ENCODE results near the gene IFIT2.
A peak's percentile ranks its signal among the peaks of the same experiment; 100 is the strongest.
"Not testable (repeated sequence)": the region's sequence is repeated elsewhere in the genome, so short reads cannot be mapped to it uniquely, and the experiment has no call there.

IFIT2 gene

DNA sequence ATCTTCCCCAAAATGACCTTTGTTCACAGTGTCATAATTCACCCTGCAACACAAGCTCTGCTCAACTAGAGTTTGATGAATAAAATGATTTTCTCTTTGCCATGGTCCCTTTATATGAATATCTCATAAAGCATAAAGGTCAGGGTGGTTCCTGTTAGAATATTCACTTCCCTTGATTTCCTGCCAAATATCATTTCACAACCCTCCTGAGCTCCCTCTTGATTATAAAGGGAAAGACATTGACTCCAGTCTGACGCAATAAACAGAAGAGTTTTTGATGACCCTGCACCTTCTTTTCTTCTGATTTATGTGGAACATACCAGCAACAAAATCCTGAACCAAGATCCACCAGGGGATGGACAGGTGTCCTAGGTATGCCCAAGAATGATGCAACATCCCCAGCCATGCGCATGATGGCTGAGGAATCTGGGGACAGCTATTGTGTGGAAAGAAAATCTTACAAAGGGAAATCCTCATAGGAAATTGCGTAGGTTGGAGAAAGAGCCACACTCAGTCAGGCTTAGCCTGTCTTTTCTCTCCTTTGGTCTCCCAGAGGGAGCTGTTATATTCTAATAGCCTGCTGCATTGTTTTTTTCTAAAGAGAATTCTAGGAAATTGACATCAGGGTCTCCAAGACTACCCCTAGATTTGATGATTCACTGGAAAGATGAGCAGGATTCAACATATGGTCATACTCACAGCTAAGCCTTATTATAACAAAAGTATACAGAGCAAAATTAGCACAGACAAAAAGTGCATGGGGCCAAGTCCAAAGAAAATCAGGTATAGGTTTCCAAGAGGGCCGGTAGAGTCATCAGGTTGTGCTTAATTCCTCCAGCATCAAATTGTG lies 44.8 kb downstream of the IFIT2 start:
- TF ChIP-seq TAF1 (IDR thresholded peaks at IDR 0.05; ENCODE audit: borderline replicate concordance, low read depth, low read length) (no peak), POLR2AphosphoS5 (IDR thresholded peaks at IDR 0.05; ENCODE audit: low read depth, low read length) (no peak), POLR2A (IDR thresholded peaks at IDR 0.05; ENCODE audit: low read depth, low read length) (no peak)
- DNase-seq (ENCODE audit: insufficient read length) (no peak), FAIRE-seq (no peak)

DNA sequence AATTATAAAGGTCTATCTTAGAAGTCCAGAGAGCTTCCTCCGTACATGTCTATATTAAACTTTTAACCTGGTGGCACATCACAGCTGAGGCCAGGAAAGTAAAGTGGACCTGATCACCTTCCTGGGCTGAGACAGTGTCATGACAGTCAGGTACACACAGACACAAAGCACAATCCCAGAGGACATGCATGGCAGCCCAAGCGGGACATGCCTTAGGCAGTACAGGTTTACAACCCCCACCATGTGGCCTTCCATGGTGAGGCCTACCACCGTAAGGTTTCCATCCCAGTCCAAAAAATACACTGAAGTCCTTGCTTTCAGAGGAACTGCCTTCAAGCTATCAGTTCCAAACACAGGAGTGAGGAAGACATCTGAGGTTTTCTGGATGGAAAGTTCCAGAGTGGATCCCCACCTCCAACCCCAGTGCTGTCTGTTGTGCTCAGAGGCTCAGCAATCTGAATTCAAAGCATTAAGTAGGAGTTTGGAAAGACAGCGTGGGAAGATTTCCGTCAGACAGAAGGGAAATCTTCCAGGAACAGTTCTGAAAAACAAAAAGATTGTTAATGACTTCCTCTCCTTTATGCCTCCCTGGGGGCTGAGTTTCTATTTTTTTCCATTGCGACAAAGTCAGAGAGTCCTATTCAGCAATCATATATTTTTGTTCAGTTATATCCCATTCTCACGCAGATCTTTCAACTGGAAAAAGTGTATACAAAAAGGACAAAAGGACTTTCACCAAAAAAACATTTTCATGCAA lies 46.0 kb downstream of the IFIT2 start:
- no peak for FAIRE-seq
- TF ChIP-seq TAF1 (IDR thresholded peaks at IDR 0.05; ENCODE audit: borderline replicate concordance, low read depth, low read length): no peak
- no peak for TF ChIP-seq POLR2A (IDR thresholded peaks at IDR 0.05; ENCODE audit: low read depth, low read length)
- TF ChIP-seq POLR2AphosphoS5 (IDR thresholded peaks at IDR 0.05; ENCODE audit: low read depth, low read length): no peak
- DNase-seq (ENCODE audit: insufficient read length): no peak

DNA sequence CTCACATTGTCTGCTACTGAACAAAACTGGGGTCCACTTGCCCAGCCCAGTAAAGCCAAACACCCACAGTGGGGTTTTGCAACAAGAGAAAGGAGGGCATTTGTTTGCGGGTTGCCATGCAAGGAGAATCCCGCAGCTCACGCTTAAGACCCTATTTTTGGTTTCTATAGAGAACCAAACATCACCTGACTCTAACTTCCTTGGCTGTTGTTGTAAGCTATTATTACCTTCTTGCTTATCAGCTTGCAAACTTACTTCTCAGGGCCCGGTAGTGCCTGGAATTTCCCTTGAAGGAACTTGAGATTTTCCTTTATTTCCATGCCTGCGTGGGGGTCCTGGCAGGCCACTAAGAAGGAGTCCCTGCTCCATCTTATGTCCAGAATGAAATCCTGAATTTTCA lies 46.6 kb downstream of the IFIT2 start:
- DNase-seq (ENCODE audit: insufficient read length) (no peak), FAIRE-seq (peak; percentile 5)
- TF ChIP-seq POLR2A (IDR thresholded peaks at IDR 0.05; ENCODE audit: low read depth, low read length) (no peak), TAF1 (IDR thresholded peaks at IDR 0.05; ENCODE audit: borderline replicate concordance, low read depth, low read length) (no peak), POLR2AphosphoS5 (IDR thresholded peaks at IDR 0.05; ENCODE audit: low read depth, low read length) (no peak)

DNA sequence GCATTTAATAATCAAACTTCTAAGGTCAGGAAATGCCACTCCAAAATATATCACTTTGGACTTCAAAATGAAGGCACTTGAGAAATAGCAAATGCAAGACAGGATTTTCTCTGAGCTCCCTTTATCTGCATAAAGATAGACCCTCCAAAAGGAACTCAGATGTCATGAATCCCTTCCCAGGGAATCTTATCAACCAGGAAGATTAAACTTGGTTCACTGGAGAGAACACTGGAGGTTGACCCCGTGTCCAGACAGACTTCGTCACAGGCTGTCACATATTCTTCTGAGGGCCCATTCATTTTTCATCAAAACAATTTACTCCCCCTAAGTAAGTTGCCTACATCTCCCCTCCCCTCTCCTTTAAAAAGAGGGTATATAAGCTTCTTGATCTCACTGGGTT lies 47.1 kb downstream of the IFIT2 start:
- FAIRE-seq (no peak), DNase-seq (ENCODE audit: insufficient read length) (no peak)
- TF ChIP-seq POLR2A (IDR thresholded peaks at IDR 0.05; ENCODE audit: low read depth, low read length) (no peak), TAF1 (IDR thresholded peaks at IDR 0.05; ENCODE audit: borderline replicate concordance, low read depth, low read length) (no peak), POLR2AphosphoS5 (IDR thresholded peaks at IDR 0.05; ENCODE audit: low read depth, low read length) (no peak)

DNA sequence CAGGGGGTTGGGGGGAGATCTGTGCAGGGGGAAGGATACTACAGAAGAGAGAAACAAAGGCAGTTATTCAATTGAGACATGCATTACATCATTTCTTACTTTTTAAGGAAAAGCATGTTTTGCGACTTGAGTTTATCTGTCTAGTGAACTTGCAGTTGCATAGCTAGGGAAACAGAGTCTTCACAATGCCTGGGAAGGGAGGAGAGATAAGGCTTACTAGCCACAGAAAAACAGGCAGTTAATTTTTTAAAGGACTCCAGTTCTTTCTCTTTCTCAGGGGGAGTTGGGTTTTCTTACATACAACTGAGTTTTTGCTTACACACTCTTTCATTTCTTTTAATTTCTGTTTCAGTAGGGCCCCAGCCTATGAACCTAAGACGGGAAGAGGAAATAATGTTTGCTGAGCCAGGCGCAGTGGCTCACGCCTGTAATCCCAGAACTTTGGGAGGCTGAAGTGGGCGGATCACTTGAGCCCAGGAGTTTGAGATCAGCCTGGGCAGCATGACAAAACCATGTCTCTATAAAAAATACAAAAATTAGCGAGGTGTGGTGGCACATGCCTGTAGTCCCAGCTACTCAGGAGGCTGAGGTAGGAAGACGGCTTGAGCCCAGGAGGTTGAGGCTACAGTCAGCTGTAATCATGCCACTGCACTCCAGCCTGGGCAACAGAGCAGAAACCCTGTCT lies 48.9 kb downstream of the IFIT2 start:
- DNase-seq (ENCODE audit: insufficient read length); FAIRE-seq: not testable (repeated sequence)

DNA sequence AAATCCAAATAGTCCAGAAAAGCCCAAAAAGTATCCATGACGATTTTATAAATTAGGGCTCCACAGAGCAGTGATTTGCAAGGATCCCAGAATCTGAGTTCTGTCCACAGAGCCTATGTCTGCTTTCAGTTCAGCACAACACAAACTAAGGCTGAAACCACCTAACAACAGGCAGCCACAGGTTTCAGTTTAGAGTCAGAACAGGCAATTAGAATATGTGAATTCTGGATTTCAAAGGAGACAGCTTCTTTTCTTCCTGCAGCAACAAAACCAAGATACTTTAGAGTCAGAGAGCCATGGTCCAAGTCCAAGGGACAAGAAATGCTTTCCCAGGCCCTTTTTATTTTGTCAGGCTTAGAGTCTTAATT lies 49.5 kb downstream of the IFIT2 start:
- no peak for DNase-seq (ENCODE audit: insufficient read length)
- no peak for TF ChIP-seq POLR2AphosphoS5 (IDR thresholded peaks at IDR 0.05; ENCODE audit: low read depth, low read length)
- no peak for TF ChIP-seq TAF1 (IDR thresholded peaks at IDR 0.05; ENCODE audit: borderline replicate concordance, low read depth, low read length)
- TF ChIP-seq POLR2A (IDR thresholded peaks at IDR 0.05; ENCODE audit: low read depth, low read length): no peak

DNA sequence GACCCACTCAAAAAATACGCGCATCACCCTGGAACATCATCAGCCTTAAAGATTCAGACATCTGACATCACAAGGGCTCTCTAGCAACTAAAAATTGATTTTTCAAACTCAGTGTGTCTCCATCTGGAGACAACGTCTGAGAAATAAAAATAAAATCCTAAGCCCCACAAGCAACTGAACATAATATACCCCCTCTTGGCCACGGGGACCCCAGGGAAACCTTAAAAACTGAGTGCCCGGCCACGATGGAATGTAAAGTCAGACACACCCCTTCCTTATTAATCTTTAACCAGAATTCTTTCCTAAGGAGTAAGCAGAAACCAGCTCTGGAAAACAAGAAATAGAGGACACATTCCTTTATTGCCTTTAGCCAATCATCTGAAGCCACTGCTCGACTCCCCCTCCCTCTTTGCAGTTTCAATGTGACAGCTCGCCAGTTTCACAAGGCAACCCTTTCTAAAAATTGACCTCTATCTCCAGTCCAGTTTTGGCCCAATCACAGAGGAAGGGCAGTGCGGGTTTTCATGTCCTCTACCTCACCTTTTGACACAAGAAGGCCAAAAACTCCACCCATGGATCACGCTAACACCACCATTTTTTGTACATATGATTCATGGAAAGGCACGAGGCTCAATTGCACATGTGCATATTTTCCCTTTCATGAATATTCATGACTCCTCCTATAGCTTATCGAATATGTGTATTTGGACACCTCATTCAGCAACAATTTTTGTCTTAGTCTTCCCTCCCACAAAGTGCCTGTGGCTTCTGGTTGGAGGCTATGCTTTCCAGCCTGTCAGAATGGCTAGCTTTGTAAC lies 50.1 kb downstream of the IFIT2 start:
- FAIRE-seq (no peak), DNase-seq (ENCODE audit: insufficient read length) (no peak)
- no peak for TF ChIP-seq POLR2A (IDR thresholded peaks at IDR 0.05; ENCODE audit: low read depth, low read length)
- TF ChIP-seq POLR2AphosphoS5 (IDR thresholded peaks at IDR 0.05; ENCODE audit: low read depth, low read length): no peak
- no peak for TF ChIP-seq TAF1 (IDR thresholded peaks at IDR 0.05; ENCODE audit: borderline replicate concordance, low read depth, low read length)

More for the DNA sequence above, 49.5 kb downstream of the IFIT2 start:
- peak; percentile 91 for FAIRE-seq

DNA sequence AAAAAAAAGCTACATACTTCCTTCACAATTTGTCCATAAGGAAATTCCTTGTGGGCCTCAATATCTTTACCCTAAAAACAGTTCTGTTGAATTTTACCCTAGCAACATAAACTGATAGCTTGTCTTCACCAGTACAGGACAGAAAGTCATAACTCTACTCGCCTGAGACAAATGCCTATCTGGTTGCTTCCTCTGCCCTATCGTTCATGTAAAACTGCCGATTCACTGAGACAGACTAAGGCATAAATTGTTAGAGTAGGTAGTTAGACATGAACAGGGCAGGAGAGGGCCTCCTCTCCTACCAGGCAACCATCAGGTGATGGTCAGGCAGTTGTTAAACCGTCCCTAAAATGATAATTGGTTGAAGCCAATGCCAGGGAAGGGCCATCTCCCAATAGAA lies 51.0 kb downstream of the IFIT2 start:
- TF ChIP-seq POLR2AphosphoS5 (IDR thresholded peaks at IDR 0.05; ENCODE audit: low read depth, low read length) (no peak), POLR2A (IDR thresholded peaks at IDR 0.05; ENCODE audit: low read depth, low read length) (no peak), TAF1 (IDR thresholded peaks at IDR 0.05; ENCODE audit: borderline replicate concordance, low read depth, low read length) (no peak)
- DNase-seq (ENCODE audit: insufficient read length) (no peak), FAIRE-seq (no peak)

DNA sequence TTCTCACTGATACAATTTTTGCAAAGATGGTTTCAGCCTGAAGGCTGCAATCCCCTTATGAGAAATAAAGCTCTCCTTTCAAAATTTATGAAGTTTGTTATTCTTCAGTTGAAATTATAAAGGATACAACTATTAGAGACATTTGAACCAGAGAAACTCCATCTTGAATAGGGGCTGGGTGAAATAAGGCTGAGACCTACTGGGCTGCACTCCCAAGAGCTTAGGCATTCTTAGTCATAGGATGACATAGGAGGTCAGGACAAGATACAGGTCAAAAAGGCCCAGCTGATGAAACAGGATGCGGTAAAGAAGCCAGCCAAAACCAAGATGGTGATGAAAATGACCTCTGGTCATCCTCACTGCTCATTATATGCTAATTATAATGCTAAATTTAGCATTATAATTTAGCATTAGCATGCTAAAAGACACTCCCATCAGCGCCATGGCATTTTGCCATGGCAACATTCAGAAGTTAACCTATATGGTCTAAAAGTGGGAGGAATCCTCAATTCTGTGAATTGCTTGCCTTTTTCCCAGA lies 53.6 kb downstream of the IFIT2 start:
- FAIRE-seq (no peak), DNase-seq (ENCODE audit: insufficient read length) (no peak)
- no peak for TF ChIP-seq POLR2AphosphoS5 (IDR thresholded peaks at IDR 0.05; ENCODE audit: low read depth, low read length)
- no peak for TF ChIP-seq POLR2A (IDR thresholded peaks at IDR 0.05; ENCODE audit: low read depth, low read length)
- TF ChIP-seq TAF1 (IDR thresholded peaks at IDR 0.05; ENCODE audit: borderline replicate concordance, low read depth, low read length): no peak

DNA sequence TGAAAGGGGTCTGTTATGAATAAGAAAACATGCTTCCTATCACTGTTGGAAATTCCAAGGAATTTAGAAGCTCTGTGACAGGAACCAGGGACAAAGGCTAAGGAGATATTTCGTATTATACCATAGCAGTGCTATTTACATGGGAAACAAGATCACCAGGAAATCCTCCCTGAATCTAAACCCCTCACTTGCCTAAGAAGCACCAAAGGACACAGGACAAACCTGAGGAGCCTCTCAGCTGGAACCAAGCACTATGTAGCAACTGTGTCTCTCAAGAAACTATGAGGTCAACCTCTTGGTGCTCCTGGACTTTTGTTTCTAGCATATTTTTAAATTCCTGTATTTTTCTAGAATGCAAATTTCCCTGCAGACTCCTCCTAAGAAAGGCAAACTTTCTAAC lies 55.2 kb downstream of the IFIT2 start:
- no peak for DNase-seq (ENCODE audit: insufficient read length)
- TF ChIP-seq TAF1 (IDR thresholded peaks at IDR 0.05; ENCODE audit: borderline replicate concordance, low read depth, low read length) (no peak), POLR2A (IDR thresholded peaks at IDR 0.05; ENCODE audit: low read depth, low read length) (no peak), POLR2AphosphoS5 (IDR thresholded peaks at IDR 0.05; ENCODE audit: low read depth, low read length) (no peak)
- no peak for FAIRE-seq

DNA sequence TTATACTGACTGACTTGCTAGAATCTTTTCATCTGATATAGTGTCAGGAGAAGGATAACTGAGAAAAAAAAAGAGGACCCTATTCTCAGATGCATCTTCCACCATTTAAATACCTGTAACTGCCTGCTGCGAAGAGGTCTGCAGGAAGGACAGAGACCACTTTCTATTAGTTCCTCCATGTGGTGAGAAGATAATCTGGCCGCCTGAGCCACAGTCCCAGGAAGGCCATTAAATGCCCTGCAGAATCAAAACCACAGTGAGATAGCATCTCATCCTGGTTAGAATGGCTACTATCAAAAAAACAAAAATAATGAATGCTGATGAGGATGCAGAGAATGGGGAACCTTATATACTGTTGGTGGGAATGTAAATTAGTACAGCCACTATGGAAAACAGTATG lies 56.1 kb downstream of the IFIT2 start:
- TF ChIP-seq POLR2A (IDR thresholded peaks at IDR 0.05; ENCODE audit: low read depth, low read length) (no peak), TAF1 (IDR thresholded peaks at IDR 0.05; ENCODE audit: borderline replicate concordance, low read depth, low read length) (no peak), POLR2AphosphoS5 (IDR thresholded peaks at IDR 0.05; ENCODE audit: low read depth, low read length) (no peak)
- FAIRE-seq (no peak), DNase-seq (ENCODE audit: insufficient read length) (no peak)
